Fibroblast of villous mesenchyme (primary cell): ENCODE measurements around the gene LRRC10B. TPM values are rescaled to one million over a fixed set of nuclear protein-coding genes. Genes with fewer than 3 reads are reported as not detected.

Source experiments
- DNase-seq: peaks from one replicate; pipeline ENCODE4 v3.0.0-alpha.2; 2010; ENCODE audit warnings: low read depth
- H3K4me3 ChIP-seq: 2 replicates; pipeline ENCODE4 v1.5.1; 2011; ENCODE audit warnings: low read depth, mild to moderate bottlenecking, low read length
- total RNA-seq: library from RNA; depleted of rRNA; stranded (reverse); fragments of >200 nt; gene quantifications from 2 replicates; pipeline ENCODE4 v1.2.3, GENCODE V29; 2012
- TF ChIP-seq, protein P1 (sequence below): IDR thresholded peaks from 2 replicates; pipeline ENCODE4 v1.5.1; 2012; ENCODE audit warnings: low read depth, mild to moderate bottlenecking, low read length; ENCODE audit not compliant: insufficient read depth

The LRRC10B gene
- total RNA-seq, 1 donor, result not detected

DNA sequence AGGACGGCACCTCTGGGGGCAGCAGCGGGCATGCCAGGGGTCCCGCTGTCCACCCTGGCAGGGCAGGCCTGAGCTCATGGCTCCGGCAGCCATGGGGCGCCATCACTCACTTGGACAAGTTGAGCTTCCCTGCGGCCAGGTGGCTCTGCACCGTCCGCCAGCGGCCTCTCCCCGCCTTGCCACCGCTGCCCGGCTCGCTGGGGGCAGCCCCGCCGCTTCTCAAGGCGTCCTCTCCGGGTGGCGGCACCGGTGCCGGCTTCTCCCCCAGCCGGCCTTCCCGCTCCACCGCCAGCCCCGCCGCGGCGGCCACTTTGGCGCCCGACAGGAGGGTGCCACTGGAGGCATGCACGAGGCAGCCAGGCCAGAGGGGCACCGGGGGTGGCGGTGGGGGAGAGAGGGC lies 37.4 kb downstream of the LRRC10B start:
- DNase-seq, result no peak
- TF ChIP-seq, protein P1, sequence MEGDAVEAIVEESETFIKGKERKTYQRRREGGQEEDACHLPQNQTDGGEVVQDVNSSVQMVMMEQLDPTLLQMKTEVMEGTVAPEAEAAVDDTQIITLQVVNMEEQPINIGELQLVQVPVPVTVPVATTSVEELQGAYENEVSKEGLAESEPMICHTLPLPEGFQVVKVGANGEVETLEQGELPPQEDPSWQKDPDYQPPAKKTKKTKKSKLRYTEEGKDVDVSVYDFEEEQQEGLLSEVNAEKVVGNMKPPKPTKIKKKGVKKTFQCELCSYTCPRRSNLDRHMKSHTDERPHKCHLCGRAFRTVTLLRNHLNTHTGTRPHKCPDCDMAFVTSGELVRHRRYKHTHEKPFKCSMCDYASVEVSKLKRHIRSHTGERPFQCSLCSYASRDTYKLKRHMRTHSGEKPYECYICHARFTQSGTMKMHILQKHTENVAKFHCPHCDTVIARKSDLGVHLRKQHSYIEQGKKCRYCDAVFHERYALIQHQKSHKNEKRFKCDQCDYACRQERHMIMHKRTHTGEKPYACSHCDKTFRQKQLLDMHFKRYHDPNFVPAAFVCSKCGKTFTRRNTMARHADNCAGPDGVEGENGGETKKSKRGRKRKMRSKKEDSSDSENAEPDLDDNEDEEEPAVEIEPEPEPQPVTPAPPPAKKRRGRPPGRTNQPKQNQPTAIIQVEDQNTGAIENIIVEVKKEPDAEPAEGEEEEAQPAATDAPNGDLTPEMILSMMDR, result no peak
- no peak overlapping the region for H3K4me3 ChIP-seq

GRCh38 chr11:61546663-61547062 lies 38.1 kb downstream of the LRRC10B start:
- TF ChIP-seq, protein P1, result no peak
- H3K4me3 ChIP-seq, result no peak overlapping the region
- DNase-seq, result no peak

DNA sequence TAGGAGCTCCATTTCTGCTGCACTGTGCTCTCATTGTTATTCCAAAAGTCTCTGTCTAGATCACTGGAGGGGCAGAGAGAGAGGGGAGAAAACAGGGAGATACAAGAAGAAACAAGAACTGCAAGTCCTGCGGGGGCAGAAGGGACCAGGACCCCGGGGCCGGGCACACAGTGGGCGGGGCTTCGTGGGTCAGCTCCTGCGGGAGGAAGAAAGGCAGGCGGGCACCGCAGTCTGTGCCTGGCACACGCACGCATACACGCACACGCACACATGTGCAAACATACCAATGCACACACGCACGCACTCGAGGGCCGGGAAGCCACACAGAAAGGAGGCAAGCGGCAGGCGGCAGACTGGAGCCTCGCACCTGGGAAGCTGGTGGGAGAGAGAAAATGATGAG lies 38.7 kb downstream of the LRRC10B start:
- no peak overlapping the region for H3K4me3 ChIP-seq
- TF ChIP-seq, protein P1, result no peak
- no peak for DNase-seq

DNA sequence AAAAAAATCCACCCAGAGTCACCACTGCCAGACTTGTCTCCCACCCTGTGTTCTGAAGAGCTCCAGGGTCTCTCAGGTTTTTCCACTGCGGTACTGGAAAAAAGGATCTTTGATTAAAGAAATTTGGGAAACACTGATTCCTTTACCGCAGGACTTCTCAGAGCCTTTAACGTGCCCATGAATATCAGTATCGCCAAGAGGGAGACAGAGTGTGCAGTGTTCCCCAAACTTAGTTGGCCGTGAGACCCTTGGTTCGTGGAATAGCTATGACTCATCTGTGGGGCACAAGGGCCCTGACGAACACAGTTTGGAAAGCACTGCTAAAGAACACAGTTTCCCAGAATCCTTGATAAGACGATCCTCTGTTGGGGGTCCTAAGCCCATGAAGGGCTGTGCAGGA lies 40.6 kb downstream of the LRRC10B start:
- H3K4me3 ChIP-seq, result no peak overlapping the region
- TF ChIP-seq, protein P1, result no peak
- no peak for DNase-seq

DNA sequence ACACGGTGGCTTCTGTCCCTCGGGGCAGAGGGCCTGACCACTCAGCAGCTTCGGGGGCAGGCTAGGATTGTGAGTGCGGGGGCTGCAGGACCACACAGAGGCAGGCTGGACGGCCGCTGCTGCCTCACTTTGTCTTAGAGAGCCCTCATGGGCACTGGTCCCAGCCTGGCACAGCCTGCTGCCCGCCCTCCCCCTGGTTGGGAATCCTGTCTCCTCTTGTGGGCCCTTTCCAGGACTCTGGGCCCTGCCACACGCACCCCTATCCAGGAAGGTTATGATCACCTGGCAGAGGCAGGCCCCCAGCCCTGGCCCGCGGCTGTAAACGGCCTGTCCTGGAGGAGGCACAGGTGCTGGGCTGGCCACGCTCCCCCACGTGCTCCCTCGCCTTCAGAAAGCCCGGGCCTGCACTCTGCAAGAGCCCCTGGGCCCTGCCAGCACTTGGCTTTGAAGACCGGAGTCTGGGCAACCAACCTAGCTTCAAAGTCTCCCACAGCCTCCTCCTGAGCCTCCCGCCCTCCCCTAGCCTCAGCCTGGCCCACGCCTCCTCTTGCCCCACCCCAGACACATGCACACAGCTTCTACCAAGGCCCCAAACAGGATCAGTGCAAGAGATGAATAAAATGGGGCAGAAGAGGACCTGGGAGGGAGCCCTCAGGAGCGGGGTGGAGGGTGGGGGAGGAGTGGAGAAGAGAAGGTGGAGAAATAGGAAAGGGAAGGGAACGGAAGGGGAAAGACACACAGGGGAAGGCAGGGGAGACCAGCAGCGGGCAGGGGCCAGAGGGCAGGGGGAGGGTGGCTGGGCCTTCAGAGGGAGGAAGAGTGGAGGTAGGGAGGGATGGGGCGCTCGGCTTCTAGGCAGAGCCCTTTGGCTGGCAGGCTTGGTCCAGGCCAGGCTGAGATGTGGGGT lies 41.4 kb downstream of the LRRC10B start:
- TF ChIP-seq, protein P1, result no peak
- H3K4me3 ChIP-seq, result no peak overlapping the region
- no peak for DNase-seq

GRCh38 chr11:61550665-61551227 lies 42.2 kb downstream of the LRRC10B start:
- DNase-seq, result no peak
- H3K4me3 ChIP-seq, result no peak overlapping the region
- TF ChIP-seq, protein P1, result no peak

- no peak overlapping the region for H3K4me3 ChIP-seq
- TF ChIP-seq, protein P1, result no peak
- no peak for DNase-seq
Measured at GRCh38 chr11:61551634-61552033, 43.1 kb downstream of the LRRC10B start.
